HCT116 (cell line): ENCODE data around the gene UTS2R. TPM values are rescaled to one million over a fixed set of nuclear protein-coding genes. Genes with fewer than 3 reads are reported as not detected.

Experiments
- ATAC-seq: fragments of 200-7000 bp; cut with Tn5 transposase; 2 replicates; pipeline ENCODE4 v1.9.1; 2020; ENCODE audit warnings: mild to moderate bottlenecking, moderate library complexity
- BruUV-seq: library from RNA; stranded (reverse); fragments of 400-500 nt; replicated peaks from 2 replicates; lab custom pipeline; 2021; lab: Mats Ljungman, UMichigan
- CTCF ChIA-PET: fragments of 300-600 bp; sonication (Branson Sonifier 250); formaldehyde crosslinking; loops from one replicate; lab custom pipeline; 2021; ENCODE audit warnings: antibody characterized with exemption; lab: Charles Lee
- POLR2A ChIA-PET: fragments of 300-600, 350-600 bp; sonication (Branson Sonifier 250); formaldehyde crosslinking; loops from one replicate; lab custom pipeline; 2021; ENCODE audit warnings: antibody characterized with exemption; lab: Charles Lee
- RAD21 ChIA-PET, 2 experiments: fragments of 300-600 bp; sonication (Branson Sonifier 250); formaldehyde crosslinking; loops; one replicate each; lab custom pipeline; 2023; ENCODE audit warnings: low total read pairs in 2 of 2; ENCODE audit not compliant: uncharacterized antibody in 2 of 2, unreplicated experiment in 2 of 2, low non-redundant PET in 1 of 2; lab: Charles Lee
- DNase-seq: peaks from one replicate; pipeline ENCODE4 v3.0.0-alpha.2; 2010; ENCODE audit warnings: low read depth, low spot score
- H2AFZ ChIP-seq: fragments of 200-600 bp; shearing (Covaris generic), sonication (generic); 2 replicates; pipeline ENCODE4 v1.6.1; 2017; ENCODE audit warnings: low read depth, mixed run types, mixed read lengths, antibody characterized with exemption, low read length; ENCODE audit not compliant: poor library complexity, severe bottlenecking
- H3K27ac ChIP-seq: 2 replicates; pipeline ENCODE4 v1.5.1; 2012; ENCODE audit warnings: low read depth, low read length
- H3K27me3 ChIP-seq: fragments of 200-600 bp; sonication (generic); 2 replicates; pipeline ENCODE4 v1.6.1; 2016; ENCODE audit warnings: mixed run types, low read length, mixed read lengths; ENCODE audit not compliant: insufficient read depth
- H3K36me3 ChIP-seq, 2 experiments: fragments of 200-500 bp in 1 of 2; fragments of 200-600 bp in 1 of 2; sonication (Bioruptor generic) in 1 of 2; sonication (generic) in 1 of 2; 2 replicates each; pipeline versions ENCODE4 v1.5.1 to v1.6.1; 2014 to 2016; ENCODE audit warnings: low read length in 2 of 2, inconsistent platforms in 1 of 2, mixed read lengths in 1 of 2, mixed run types in 1 of 2; ENCODE audit not compliant: insufficient read depth in 2 of 2, control insufficient read depth in 1 of 2
- H3K4me1 ChIP-seq, 2 experiments: fragments of 200-600 bp in 1 of 2; sonication (generic) in 1 of 2; 2 replicates each; pipeline versions ENCODE4 v1.5.1 to v1.6.1; 2012 to 2017; ENCODE audit warnings: low read length in 2 of 2, inconsistent platforms in 1 of 2, mild to moderate bottlenecking in 1 of 2, mixed read lengths in 1 of 2, mixed run types in 1 of 2, moderate library complexity in 1 of 2; ENCODE audit not compliant: insufficient read depth in 2 of 2, control insufficient read depth in 1 of 2
- H3K4me2 ChIP-seq: fragments of 200-600 bp; sonication (generic); 2 replicates; pipeline ENCODE4 v1.6.1; 2017; ENCODE audit warnings: mixed run types, low read length, mixed read lengths
- H3K4me3 ChIP-seq, 2 experiments: fragments of 200-600 bp in 1 of 2; sonication (generic) in 1 of 2; replicated peaks in 1 of 2; 2 replicates each; pipeline ENCODE4 v1.5.1; 2011 to 2016; ENCODE audit warnings: low read length in 2 of 2, control low read depth in 1 of 2, low read depth in 1 of 2, mild to moderate bottlenecking in 1 of 2, mixed read lengths in 1 of 2, mixed run types in 1 of 2
- H3K79me2 ChIP-seq: fragments of 200-600 bp; sonication (generic); 2 replicates; pipeline ENCODE4 v1.6.1; 2017; ENCODE audit warnings: mild to moderate bottlenecking, mixed run types, low read length, moderate library complexity, mixed read lengths; ENCODE audit not compliant: insufficient read depth
- H3K9ac ChIP-seq: fragments of 200-600 bp; sonication (generic); 2 replicates; pipeline ENCODE4 v1.6.1; 2016; ENCODE audit warnings: low read length, mixed read lengths
- H3K9me2 ChIP-seq: fragments of 200-600 bp; sonication (generic), shearing (Covaris generic); 2 replicates; pipeline ENCODE4 v1.6.1; 2017; ENCODE audit warnings: mixed run types, mild to moderate bottlenecking, moderate library complexity; ENCODE audit not compliant: insufficient read depth
- H3K9me3 ChIP-seq, 2 experiments: fragments of 200-500 bp in 1 of 2; fragments of 200-600 bp in 1 of 2; sonication (Bioruptor generic) in 1 of 2; sonication (generic) in 1 of 2; 2 replicates each; pipeline ENCODE4 v1.6.1; 2014 to 2017; ENCODE audit warnings: low read length in 2 of 2, mixed read lengths in 2 of 2, inconsistent platforms in 1 of 2, low read depth in 1 of 2, mild to moderate bottlenecking in 1 of 2, mixed run types in 1 of 2, moderate library complexity in 1 of 2; ENCODE audit not compliant: control insufficient read depth in 1 of 2, insufficient read depth in 1 of 2
- H4K20me1 ChIP-seq: fragments of 200-600 bp; sonication (generic), shearing (Covaris generic); 2 replicates; pipeline ENCODE4 v1.6.1; 2017; ENCODE audit warnings: mixed run types, mild to moderate bottlenecking, moderate library complexity; ENCODE audit not compliant: insufficient read depth
- CBX3 ChIP-seq: IDR thresholded peaks from 2 replicates; pipeline ENCODE4 v1.6.1; 2012; ENCODE audit warnings: low read depth
- CEBPB ChIP-seq: IDR thresholded peaks from 2 replicates; pipeline ENCODE4 v1.6.1; 2012; ENCODE audit warnings: low read depth
- EGR1 ChIP-seq: IDR thresholded peaks from 2 replicates; pipeline ENCODE4 v1.6.1; 2012; ENCODE audit warnings: low read depth
- ELF1 ChIP-seq: IDR thresholded peaks from 2 replicates; pipeline ENCODE4 v1.6.1; 2012; ENCODE audit warnings: low read depth, borderline replicate concordance
- EZH2phosphoT487 ChIP-seq: fragments of 200-600 bp; IDR thresholded peaks from 2 replicates; pipeline ENCODE4 v1.6.1; 2018; ENCODE audit warnings: antibody characterized with exemption, borderline replicate concordance
- FOSL1 ChIP-seq: IDR thresholded peaks from 2 replicates; pipeline ENCODE4 v1.6.1; 2012; ENCODE audit warnings: low read depth
- JUND ChIP-seq: IDR thresholded peaks from 2 replicates; pipeline ENCODE4 v1.6.1; 2012
- MAX ChIP-seq: IDR thresholded peaks from 2 replicates; pipeline ENCODE4 v1.6.1; 2012
- POLR2A ChIP-seq: IDR thresholded peaks from 2 replicates; pipeline ENCODE4 v1.7.0; 2011; ENCODE audit warnings: borderline replicate concordance; ENCODE audit not compliant: insufficient read depth, insufficient read length; ENCODE audit errors: extremely low read depth
- POLR2AphosphoS5 ChIP-seq: IDR thresholded peaks from 2 replicates; pipeline ENCODE4 v1.6.1; 2011; ENCODE audit warnings: mild to moderate bottlenecking, low read depth, low read length, moderate library complexity
- RAD21 ChIP-seq: IDR thresholded peaks from 2 replicates; pipeline ENCODE4 v1.6.1; 2012; ENCODE audit warnings: low read depth, mild to moderate bottlenecking
- SIN3A ChIP-seq: IDR thresholded peaks from 2 replicates; pipeline ENCODE4 v1.6.1; 2012; ENCODE audit warnings: low read depth
- SP1 ChIP-seq: IDR thresholded peaks from 2 replicates; pipeline ENCODE4 v1.6.1; 2012; ENCODE audit warnings: low read depth
- SRF ChIP-seq: IDR thresholded peaks from 2 replicates; pipeline ENCODE4 v1.6.1; 2012; ENCODE audit warnings: low read depth
- TCF7L2 ChIP-seq: IDR thresholded peaks from 2 replicates; pipeline ENCODE4 v1.7.0; 2011; ENCODE audit warnings: borderline replicate concordance, inconsistent platforms; ENCODE audit not compliant: insufficient read depth, insufficient read length; ENCODE audit errors: extremely low read depth
- YY1 ChIP-seq: IDR thresholded peaks from 2 replicates; pipeline ENCODE4 v1.6.1; 2011; ENCODE audit warnings: low read length, low read depth, moderate library complexity, mild to moderate bottlenecking; ENCODE audit not compliant: insufficient replicate concordance; ENCODE audit errors: extremely low read depth
- ZFX ChIP-seq: fragments of 450-650 bp; IDR thresholded peaks from 2 replicates; pipeline ENCODE4 v1.6.1; 2017
- intact Hi-C: fragments of 100-400 bp; cut with micrococcal nuclease; formaldehyde crosslinking; loops from 2 replicates; pipeline ENCODE4 v1.10.0; 2022
- total RNA-seq: library from RNA; stranded (reverse); gene quantifications from one replicate; pipeline ENCODE4 v1.2.1, GENCODE V29; 2021; ENCODE audit not compliant: unreplicated experiment
- TF ChIP-seq, protein P1 (sequence below): IDR thresholded peaks from 2 replicates; pipeline ENCODE4 v1.6.1; 2011; ENCODE audit warnings: mild to moderate bottlenecking, low read length, moderate library complexity; ENCODE audit not compliant: insufficient replicate concordance; ENCODE audit errors: extremely low read depth
- TF ChIP-seq, protein P2 (sequence below): IDR thresholded peaks from 2 replicates; pipeline ENCODE4 v1.6.1; 2012; ENCODE audit warnings: low read depth

UTS2R gene
- total RNA-seq, 1 experiment from 2014 or later = not detected

- DNase-seq = no peak
Measured at GRCh38 chr17:82386255-82386831, 14.8 kb downstream of the UTS2R start.

More at GRCh38 chr17:82386255-82386831, 14.8 kb downstream of the UTS2R start:
- Histone ChIP-seq H4K20me1 (no peaks in the 10 kb centered on the region), H3K9ac (no peak overlapping the region), H3K9me2 (no peaks in the 10 kb centered on the region), H3K27me3 (no peaks in the 10 kb centered on the region), H3K4me2 (no peak overlapping the region), H3K79me2 (no peaks in the 10 kb centered on the region), H3K4me3 (no peak overlapping the region), H2AFZ (no peak overlapping the region), H3K4me1 (peaks cover 15 to 33% of the 10 kb centered on the region in 2 experiments), H3K27ac (no peak overlapping the region), H3K9me3 (no peaks in the 10 kb centered on the region), H3K36me3 (no peaks in the 10 kb centered on the region)
- no TSS peak for BruUV-seq
- ATAC-seq = no peak
- ChIA-PET CTCF (no interaction called here), POLR2A (no interaction called here), RAD21 (no interaction called here)
- intact Hi-C loops = no loop called here
- TF ChIP-seq, protein P1, sequence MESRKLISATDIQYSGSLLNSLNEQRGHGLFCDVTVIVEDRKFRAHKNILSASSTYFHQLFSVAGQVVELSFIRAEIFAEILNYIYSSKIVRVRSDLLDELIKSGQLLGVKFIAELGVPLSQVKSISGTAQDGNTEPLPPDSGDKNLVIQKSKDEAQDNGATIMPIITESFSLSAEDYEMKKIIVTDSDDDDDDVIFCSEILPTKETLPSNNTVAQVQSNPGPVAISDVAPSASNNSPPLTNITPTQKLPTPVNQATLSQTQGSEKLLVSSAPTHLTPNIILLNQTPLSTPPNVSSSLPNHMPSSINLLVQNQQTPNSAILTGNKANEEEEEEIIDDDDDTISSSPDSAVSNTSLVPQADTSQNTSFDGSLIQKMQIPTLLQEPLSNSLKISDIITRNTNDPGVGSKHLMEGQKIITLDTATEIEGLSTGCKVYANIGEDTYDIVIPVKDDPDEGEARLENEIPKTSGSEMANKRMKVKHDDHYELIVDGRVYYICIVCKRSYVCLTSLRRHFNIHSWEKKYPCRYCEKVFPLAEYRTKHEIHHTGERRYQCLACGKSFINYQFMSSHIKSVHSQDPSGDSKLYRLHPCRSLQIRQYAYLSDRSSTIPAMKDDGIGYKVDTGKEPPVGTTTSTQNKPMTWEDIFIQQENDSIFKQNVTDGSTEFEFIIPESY = no peak
- TF ChIP-seq POLR2AphosphoS5 (no peak), RAD21 (no peak), ELF1 (no peak), SP1 (no peak), MAX (no peak), YY1 (no peak), EZH2phosphoT487 (no peak), TCF7L2 (no peak), POLR2A (no peak), CBX3 (no peak), SRF (no peak), ZFX (no peak), EGR1 (no peak), FOSL1 (no peak), CEBPB (no peak), JUND (no peak), SIN3A (no peak)
- TF ChIP-seq, protein P2, sequence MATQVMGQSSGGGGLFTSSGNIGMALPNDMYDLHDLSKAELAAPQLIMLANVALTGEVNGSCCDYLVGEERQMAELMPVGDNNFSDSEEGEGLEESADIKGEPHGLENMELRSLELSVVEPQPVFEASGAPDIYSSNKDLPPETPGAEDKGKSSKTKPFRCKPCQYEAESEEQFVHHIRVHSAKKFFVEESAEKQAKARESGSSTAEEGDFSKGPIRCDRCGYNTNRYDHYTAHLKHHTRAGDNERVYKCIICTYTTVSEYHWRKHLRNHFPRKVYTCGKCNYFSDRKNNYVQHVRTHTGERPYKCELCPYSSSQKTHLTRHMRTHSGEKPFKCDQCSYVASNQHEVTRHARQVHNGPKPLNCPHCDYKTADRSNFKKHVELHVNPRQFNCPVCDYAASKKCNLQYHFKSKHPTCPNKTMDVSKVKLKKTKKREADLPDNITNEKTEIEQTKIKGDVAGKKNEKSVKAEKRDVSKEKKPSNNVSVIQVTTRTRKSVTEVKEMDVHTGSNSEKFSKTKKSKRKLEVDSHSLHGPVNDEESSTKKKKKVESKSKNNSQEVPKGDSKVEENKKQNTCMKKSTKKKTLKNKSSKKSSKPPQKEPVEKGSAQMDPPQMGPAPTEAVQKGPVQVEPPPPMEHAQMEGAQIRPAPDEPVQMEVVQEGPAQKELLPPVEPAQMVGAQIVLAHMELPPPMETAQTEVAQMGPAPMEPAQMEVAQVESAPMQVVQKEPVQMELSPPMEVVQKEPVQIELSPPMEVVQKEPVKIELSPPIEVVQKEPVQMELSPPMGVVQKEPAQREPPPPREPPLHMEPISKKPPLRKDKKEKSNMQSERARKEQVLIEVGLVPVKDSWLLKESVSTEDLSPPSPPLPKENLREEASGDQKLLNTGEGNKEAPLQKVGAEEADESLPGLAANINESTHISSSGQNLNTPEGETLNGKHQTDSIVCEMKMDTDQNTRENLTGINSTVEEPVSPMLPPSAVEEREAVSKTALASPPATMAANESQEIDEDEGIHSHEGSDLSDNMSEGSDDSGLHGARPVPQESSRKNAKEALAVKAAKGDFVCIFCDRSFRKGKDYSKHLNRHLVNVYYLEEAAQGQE = no peak
